Kidney epithelial cell (primary cell): ENCODE results near the gene JMJD1C. TPM values are rescaled to one million over a fixed set of nuclear protein-coding genes. Genes with fewer than 3 reads are reported as not detected.

ENCODE experiments used
- DNase-seq: peaks from one replicate; pipeline ENCODE4 v3.0.0-alpha.2; 2010; ENCODE audit warnings: low read depth
- H3K27me3 ChIP-seq: 2 replicates; pipeline ENCODE4 v1.6.0; 2011; ENCODE audit warnings: low read length; ENCODE audit not compliant: control insufficient read depth, insufficient read depth
- H3K36me3 ChIP-seq: 2 replicates; pipeline ENCODE4 v1.5.1; 2011; ENCODE audit warnings: low read length; ENCODE audit not compliant: control insufficient read depth, insufficient read depth
- H3K4me3 ChIP-seq: 2 replicates; pipeline ENCODE4 v1.5.1; 2011; ENCODE audit warnings: low read depth, mild to moderate bottlenecking, control low read depth, low read length
- total RNA-seq: library from RNA; depleted of rRNA; stranded (reverse); fragments of >200 nt; gene quantifications from 2 replicates; pipeline ENCODE4 v1.2.3, GENCODE V29; 2015
- TF ChIP-seq, protein P1 (sequence below): IDR thresholded peaks from 2 replicates; pipeline ENCODE4 v1.5.1; 2011; ENCODE audit warnings: mild to moderate bottlenecking, moderate library complexity, low read length, control low read depth, inconsistent platforms; ENCODE audit not compliant: insufficient read depth, poor library complexity, severe bottlenecking

The JMJD1C gene
- total RNA-seq, 1 donor from 2014 or later: 90.3 TPM

DNA sequence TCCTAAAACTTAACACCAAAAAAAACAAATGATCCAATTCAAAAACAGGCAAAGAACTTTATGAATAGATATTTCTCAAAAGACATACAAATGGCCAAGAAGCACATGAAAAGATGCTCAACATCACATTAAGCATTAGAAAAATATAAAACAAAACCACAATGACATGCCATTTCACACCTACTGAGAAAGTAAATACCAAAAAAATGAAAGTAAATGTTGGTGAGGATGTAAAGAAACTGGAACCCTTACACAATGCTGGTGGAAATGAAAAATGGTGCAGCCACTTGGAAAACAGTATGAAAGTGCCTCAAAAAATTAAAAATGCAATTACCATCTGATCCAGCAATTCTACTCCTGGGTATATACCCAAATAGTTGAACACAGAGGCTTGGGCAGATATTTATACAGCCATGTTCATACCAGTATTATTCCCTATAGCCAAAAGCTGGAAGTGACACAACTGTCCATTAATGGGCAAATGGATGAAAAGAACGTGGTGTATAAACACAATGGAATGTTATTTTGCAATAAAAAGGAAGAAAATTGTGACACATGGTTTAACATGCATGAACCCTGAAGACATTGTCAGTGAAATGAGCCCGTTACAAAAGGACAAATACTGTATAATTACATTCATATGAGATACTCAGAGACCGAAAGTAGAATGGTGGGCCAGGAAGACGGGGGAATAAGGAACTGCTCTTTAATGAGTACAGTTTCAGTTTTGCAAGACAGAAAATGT is 89.0 kb downstream of the JMJD1C start:
- Histone ChIP-seq H3K36me3 (no peaks in the 10 kb centered on the region), H3K4me3 (no peak overlapping the region), H3K27me3 (no peaks in the 10 kb centered on the region)
- no peak for DNase-seq
- TF ChIP-seq, protein P1, sequence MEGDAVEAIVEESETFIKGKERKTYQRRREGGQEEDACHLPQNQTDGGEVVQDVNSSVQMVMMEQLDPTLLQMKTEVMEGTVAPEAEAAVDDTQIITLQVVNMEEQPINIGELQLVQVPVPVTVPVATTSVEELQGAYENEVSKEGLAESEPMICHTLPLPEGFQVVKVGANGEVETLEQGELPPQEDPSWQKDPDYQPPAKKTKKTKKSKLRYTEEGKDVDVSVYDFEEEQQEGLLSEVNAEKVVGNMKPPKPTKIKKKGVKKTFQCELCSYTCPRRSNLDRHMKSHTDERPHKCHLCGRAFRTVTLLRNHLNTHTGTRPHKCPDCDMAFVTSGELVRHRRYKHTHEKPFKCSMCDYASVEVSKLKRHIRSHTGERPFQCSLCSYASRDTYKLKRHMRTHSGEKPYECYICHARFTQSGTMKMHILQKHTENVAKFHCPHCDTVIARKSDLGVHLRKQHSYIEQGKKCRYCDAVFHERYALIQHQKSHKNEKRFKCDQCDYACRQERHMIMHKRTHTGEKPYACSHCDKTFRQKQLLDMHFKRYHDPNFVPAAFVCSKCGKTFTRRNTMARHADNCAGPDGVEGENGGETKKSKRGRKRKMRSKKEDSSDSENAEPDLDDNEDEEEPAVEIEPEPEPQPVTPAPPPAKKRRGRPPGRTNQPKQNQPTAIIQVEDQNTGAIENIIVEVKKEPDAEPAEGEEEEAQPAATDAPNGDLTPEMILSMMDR: no peak

DNA sequence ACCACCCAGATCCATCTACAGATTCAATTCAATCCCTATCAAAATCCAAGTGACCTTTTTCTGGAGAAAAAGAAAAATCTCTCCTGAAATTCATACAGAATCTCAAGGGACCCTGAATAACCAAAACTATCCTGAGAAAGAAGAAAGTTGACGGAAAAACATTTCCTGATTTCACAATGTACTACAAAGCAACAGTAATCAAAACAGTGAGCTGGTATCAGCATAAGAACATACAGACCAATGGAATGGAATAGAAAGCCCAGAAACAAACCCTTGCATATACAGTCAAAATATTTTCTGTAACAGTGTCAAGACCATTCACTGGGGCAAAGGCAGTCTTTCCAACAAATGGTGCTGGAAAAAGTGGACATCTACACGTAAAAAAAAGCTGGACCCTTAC is 89.9 kb downstream of the JMJD1C start:
- H3K36me3 ChIP-seq: no peaks in the 10 kb centered on the region
- H3K27me3 ChIP-seq: no peaks in the 10 kb centered on the region
- DNase-seq: no peak
- no peak overlapping the region for H3K4me3 ChIP-seq
- TF ChIP-seq, protein P1: no peak

DNA sequence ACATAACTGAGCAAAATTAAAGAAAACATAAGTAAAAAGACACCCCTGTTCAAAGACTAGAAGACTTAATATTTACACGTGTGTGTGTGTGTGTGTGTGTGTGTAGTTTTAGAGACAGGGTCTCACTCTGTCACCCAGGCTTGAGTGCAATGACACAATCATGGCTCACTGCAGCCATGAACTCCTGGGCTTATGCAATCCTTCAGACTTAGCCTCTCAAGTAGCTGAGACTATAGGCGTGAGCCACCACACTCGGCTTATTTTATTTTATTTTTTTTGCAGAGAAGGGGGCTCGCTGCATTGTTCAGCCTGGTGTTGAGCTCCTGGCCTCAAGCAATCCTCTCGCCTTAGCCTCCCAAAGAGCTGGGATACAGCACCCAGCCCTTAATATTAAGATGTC is 90.3 kb downstream of the JMJD1C start:
- Histone ChIP-seq H3K27me3 (no peaks in the 10 kb centered on the region), H3K4me3 (no peak overlapping the region), H3K36me3 (no peaks in the 10 kb centered on the region)
- TF ChIP-seq, protein P1: no peak
- no peak for DNase-seq

DNA sequence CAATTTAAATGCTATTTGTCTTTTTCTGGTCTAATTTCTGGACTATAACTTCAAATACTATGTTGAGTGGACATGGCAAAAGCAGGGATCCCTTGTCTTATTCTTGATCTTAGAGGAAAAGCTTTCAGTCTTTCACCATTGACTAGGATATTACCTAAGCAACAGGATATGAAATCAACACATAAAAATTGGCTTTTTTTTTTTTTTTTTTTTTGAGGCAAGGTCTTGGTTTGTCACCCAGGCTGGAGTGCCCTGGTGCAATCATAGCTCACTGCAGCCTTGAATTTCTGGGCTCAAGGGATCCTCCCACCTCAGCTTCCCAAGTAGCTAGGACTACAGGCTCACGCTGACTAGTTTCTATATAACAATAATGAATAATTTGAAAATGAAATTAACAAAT is 90.8 kb downstream of the JMJD1C start:
- no peak for DNase-seq
- Histone ChIP-seq H3K4me3 (no peak overlapping the region), H3K27me3 (no peaks in the 10 kb centered on the region), H3K36me3 (no peaks in the 10 kb centered on the region)
- TF ChIP-seq, protein P1: no peak

DNA sequence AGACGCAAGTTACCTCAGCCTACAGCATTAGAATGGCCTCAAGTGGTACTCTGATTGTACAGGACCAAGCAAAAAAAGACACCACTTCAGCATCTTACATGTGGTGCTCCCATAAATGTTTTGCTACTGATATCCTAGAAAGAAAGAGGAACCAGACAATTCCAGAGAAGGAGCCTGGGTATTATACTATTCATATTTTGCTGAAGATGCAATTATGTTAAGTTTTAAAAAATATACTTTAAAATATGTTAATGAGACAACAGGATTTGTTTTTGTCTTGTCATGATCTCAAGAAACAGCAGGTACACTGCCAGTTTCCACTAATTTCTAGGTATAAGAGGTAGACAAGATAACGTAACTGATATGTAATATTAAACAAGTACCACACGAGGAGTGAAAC is 92.6 kb downstream of the JMJD1C start:
- TF ChIP-seq, protein P1: no peak
- Histone ChIP-seq H3K36me3 (no peaks in the 10 kb centered on the region), H3K27me3 (no peaks in the 10 kb centered on the region), H3K4me3 (no peak overlapping the region)
- no peak for DNase-seq

DNA sequence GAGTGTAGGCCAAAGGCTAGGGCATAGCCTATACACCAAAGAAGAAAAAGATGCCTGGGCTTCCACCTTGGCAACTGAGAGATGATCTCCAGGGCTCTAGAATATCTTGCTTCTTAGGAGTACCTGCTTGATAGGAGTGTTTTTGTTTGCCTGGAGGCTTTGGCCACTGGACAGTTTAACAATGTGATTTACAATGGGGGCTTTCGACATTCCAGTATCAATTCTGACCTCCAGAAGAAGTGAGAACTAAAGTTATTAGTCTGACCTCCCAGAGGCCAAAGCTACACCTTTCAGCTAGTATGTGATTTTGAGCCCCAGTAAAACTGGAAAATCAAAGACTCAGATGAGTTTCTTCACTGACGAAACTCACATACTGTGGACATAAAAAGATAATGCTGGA is 96.1 kb downstream of the JMJD1C start:
- no peak overlapping the region for H3K4me3 ChIP-seq
- TF ChIP-seq, protein P1: no peak
- no peaks in the 10 kb centered on the region for H3K27me3 ChIP-seq
- DNase-seq: no peak
- H3K36me3 ChIP-seq: no peaks in the 10 kb centered on the region
